ENCODE measurements around the gene COG5.

COG5 gene

GRCh38 chr7:107284911-107285479 is 278.7 kb downstream of the COG5 start:
- TF ChIP-seq LEF1 (IDR thresholded peaks at IDR 0.05; ENCODE audit: borderline replicate concordance), result no peak
- TF ChIP-seq ELF4 (IDR thresholded peaks at IDR 0.05), result no peak
- no peak for TF ChIP-seq SUZ12 (IDR thresholded peaks at IDR 0.05)
- ChIA-PET CTCF (no interaction called here), POLR2A (no interaction called here)
- no peak for DNase-seq (ENCODE audit: extremely low spot score)

- no peak for DNase-seq (ENCODE audit: extremely low spot score)
- ChIA-PET CTCF (no interaction called here), POLR2A (no interaction called here)
- TF ChIP-seq, protein P1, sequence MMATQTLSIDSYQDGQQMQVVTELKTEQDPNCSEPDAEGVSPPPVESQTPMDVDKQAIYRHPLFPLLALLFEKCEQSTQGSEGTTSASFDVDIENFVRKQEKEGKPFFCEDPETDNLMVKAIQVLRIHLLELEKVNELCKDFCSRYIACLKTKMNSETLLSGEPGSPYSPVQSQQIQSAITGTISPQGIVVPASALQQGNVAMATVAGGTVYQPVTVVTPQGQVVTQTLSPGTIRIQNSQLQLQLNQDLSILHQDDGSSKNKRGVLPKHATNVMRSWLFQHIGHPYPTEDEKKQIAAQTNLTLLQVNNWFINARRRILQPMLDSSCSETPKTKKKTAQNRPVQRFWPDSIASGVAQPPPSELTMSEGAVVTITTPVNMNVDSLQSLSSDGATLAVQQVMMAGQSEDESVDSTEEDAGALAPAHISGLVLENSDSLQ (IDR thresholded peaks at IDR 0.05), result no peak
- TF ChIP-seq ZNF384 (IDR thresholded peaks at IDR 0.05) (no peak), SUZ12 (IDR thresholded peaks at IDR 0.05) (no peak), LEF1 (IDR thresholded peaks at IDR 0.05; ENCODE audit: borderline replicate concordance) (no peak), FOXA1 (IDR thresholded peaks at IDR 0.05) (no peak), HDGF (IDR thresholded peaks at IDR 0.05; ENCODE audit: borderline replicate concordance) (no peak), SP1 (IDR thresholded peaks at IDR 0.05) (no peak), ELF4 (IDR thresholded peaks at IDR 0.05) (no peak), CTBP1 (IDR thresholded peaks at IDR 0.05; ENCODE audit: borderline replicate concordance) (no peak), NFRKB (IDR thresholded peaks at IDR 0.05) (no peak), L3MBTL2 (conservative IDR thresholded peaks at IDR 0.05) (no peak), TARDBP (IDR thresholded peaks at IDR 0.05) (no peak), ARNT (IDR thresholded peaks at IDR 0.05) (no peak), FOXK2 (IDR thresholded peaks at IDR 0.05) (no peak), BHLHE40 (IDR thresholded peaks at IDR 0.05; ENCODE audit: borderline replicate concordance) (no peak)
Measured at GRCh38 chr7:107277331-107277730, 286.4 kb downstream of the COG5 start.

DNA sequence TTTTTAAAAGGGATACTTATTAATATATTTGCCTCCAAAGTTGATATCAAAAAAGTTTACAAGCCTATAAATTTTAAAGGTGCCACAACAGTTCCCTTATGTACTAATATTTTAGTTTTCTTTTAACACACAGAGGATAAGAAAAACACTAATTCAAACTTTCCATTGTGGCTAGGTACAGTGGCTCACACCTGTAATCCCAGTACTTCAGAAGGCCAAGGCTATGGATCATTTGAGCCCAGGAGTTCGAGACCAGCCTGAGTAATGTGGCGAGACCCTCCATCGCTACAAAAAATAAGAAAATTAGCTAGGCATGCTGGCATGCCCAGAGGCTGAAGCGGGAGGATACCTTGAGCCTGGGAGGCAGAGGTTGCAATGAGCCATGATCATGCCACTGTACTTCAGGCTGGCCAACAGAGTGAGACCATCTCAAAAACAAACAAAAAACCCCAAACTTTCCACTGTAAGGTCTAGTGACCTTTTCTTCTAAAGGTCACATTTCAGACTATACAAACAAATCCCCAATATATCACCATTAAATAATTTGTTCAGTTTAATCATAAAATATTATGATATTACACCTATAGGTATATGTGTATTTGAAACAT is 287.4 kb downstream of the COG5 start:
- TF ChIP-seq CTBP1 (IDR thresholded peaks at IDR 0.05; ENCODE audit: borderline replicate concordance) (no peak), ARNT (IDR thresholded peaks at IDR 0.05) (no peak), NFRKB (IDR thresholded peaks at IDR 0.05) (no peak), L3MBTL2 (conservative IDR thresholded peaks at IDR 0.05) (no peak), FOXA1 (IDR thresholded peaks at IDR 0.05) (no peak), LEF1 (IDR thresholded peaks at IDR 0.05; ENCODE audit: borderline replicate concordance) (no peak), FOXK2 (IDR thresholded peaks at IDR 0.05) (no peak), ZNF384 (IDR thresholded peaks at IDR 0.05) (no peak), HDGF (IDR thresholded peaks at IDR 0.05; ENCODE audit: borderline replicate concordance) (no peak), TARDBP (IDR thresholded peaks at IDR 0.05) (no peak), SP1 (IDR thresholded peaks at IDR 0.05) (no peak), BHLHE40 (IDR thresholded peaks at IDR 0.05; ENCODE audit: borderline replicate concordance) (no peak), ELF4 (IDR thresholded peaks at IDR 0.05) (no peak), FOXM1 (IDR thresholded peaks at IDR 0.05; ENCODE audit: borderline replicate concordance) (no peak)
- TF ChIP-seq, protein P1 (IDR thresholded peaks at IDR 0.05), result no peak
- ChIA-PET POLR2A (no interaction called here), CTCF (interaction anchor here (0.7 kb wide), 1 partner anchor 454 kb away, joined by 8 read pairs; no protein-coding TSS in a partner anchor)
- no peak for DNase-seq (ENCODE audit: extremely low spot score)

DNA sequence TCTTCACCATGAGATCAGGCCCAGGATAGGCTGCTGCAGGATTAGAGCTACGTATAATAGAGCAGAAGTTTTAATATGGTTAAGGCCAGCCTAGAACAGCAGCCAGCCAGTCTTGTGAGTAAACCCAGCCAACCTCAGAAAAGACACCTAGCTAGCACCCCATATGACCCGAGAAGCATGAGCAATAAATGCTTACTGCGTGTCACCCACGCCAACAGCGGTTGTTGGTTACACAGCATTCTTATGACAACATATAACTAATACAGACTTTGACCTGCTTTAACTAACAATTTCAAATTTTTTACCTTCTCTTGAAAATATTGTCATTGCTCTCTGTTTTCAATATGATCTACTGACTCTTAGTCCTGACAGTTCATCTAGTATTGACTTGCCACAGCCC is 289.2 kb downstream of the COG5 start:
- POLR2A ChIA-PET, result no interaction called here
- DNase-seq (ENCODE audit: extremely low spot score), result no peak
- TF ChIP-seq LEF1 (IDR thresholded peaks at IDR 0.05; ENCODE audit: borderline replicate concordance) (no peak), FOXA1 (IDR thresholded peaks at IDR 0.05) (no peak), TARDBP (IDR thresholded peaks at IDR 0.05) (no peak), SP1 (IDR thresholded peaks at IDR 0.05) (no peak), BHLHE40 (IDR thresholded peaks at IDR 0.05; ENCODE audit: borderline replicate concordance) (no peak), ZNF384 (IDR thresholded peaks at IDR 0.05) (no peak), NFRKB (IDR thresholded peaks at IDR 0.05) (no peak), FOXK2 (IDR thresholded peaks at IDR 0.05) (no peak), HDGF (IDR thresholded peaks at IDR 0.05; ENCODE audit: borderline replicate concordance) (no peak), SUZ12 (IDR thresholded peaks at IDR 0.05) (no peak), FOXM1 (IDR thresholded peaks at IDR 0.05; ENCODE audit: borderline replicate concordance) (no peak), ARNT (IDR thresholded peaks at IDR 0.05) (no peak)
- TF ChIP-seq, protein P1 (IDR thresholded peaks at IDR 0.05), result no peak
- CTCF ChIA-PET, result no interaction called here

GRCh38 chr7:107269790-107270189 is 293.9 kb downstream of the COG5 start:
- POLR2A ChIA-PET, result no interaction called here
- CTCF ChIA-PET, result no interaction called here
- TF ChIP-seq SP1 (IDR thresholded peaks at IDR 0.05) (no peak), FOXK2 (IDR thresholded peaks at IDR 0.05) (no peak), BHLHE40 (IDR thresholded peaks at IDR 0.05; ENCODE audit: borderline replicate concordance) (no peak), ZNF384 (IDR thresholded peaks at IDR 0.05) (no peak)
- TF ChIP-seq, protein P1 (IDR thresholded peaks at IDR 0.05), result no peak
- DNase-seq (ENCODE audit: extremely low spot score), result no peak

GRCh38 chr7:107268594-107268993 is 295.1 kb downstream of the COG5 start:
- TF ChIP-seq FOXA1 (IDR thresholded peaks at IDR 0.05) (no peak), BHLHE40 (IDR thresholded peaks at IDR 0.05; ENCODE audit: borderline replicate concordance) (no peak), L3MBTL2 (conservative IDR thresholded peaks at IDR 0.05) (no peak), NFRKB (IDR thresholded peaks at IDR 0.05) (no peak), FOXM1 (IDR thresholded peaks at IDR 0.05; ENCODE audit: borderline replicate concordance) (no peak)
- no peak for DNase-seq (ENCODE audit: extremely low spot score)
- ChIA-PET CTCF (no interaction called here), POLR2A (no interaction called here)

Measured in HEK293T (cell line).